IPS-NIHi7 (cell line): ENCODE data around the gene LGR6.

Experiments
- DNase-seq: peaks from one replicate; pipeline ENCODE4 v3.0.0; 2012; ENCODE audit warnings: mixed read lengths; ENCODE audit errors: extremely low spot score

LGR6 gene

DNA sequence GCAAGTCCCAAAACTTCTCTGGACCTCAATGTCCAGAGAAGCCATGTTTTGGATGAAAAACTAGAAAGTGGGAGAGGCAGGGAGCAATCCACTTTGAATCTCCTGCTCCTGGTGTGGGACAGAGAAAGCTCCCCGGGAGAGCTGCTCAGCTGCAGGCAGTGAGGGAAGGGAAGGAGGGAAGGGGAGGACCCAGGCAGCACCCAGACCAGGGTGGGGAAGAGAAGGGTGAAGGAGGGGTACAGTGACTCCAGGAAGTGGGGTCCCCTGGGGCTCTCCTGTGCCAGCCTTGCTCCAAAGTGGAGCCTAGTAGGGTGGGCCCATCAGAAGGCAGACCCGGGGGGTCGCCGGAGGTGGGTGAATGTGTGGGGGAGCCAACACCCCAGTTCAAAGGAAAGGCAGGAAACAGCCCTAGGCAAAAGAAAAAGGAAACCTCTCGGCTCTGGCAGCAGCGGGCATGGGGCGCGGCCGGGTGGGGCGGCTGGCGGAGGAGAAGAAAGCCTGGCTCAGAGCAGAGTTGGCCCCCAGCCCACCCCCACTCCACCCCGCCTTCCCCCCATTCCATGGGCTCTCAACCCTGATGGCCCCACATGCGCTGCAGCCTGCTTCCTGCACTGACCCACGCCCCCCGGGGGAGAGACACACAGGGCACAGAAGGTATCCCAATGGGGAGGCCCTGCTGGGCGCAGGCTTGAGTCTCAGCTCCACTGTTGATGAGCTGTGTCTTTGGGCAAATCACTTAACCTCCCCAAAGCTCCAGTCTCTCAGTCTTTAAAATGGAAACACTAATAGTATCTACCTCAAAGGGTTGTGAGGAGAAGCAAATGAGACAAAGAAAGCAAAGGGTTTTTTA, 5.7 kb downstream of the LGR6 start:
- no peak for DNase-seq

DNA sequence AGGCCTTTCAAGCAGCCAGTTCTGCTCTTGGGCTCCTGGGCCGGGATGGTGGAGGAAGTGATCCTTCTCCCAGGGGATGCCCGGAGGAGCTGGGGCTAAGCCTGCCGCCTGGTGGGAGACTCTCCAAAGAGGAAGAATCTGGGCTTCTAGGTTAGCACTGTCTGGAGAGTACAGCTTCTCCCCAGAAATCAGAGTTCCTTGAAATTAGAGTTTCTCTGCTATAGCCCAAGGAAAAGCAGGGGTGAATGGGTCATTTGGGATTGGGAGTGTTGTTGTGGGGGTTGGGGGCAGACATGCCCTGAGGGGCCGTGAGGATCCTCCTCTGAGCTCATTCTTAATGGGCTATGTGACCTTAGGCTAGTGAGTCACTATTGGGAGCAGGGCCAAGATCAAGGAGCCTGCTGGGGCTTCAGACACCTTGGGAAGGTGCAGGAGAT, 6.5 kb downstream of the LGR6 start:
- DNase-seq, result peak; percentile 50

DNA sequence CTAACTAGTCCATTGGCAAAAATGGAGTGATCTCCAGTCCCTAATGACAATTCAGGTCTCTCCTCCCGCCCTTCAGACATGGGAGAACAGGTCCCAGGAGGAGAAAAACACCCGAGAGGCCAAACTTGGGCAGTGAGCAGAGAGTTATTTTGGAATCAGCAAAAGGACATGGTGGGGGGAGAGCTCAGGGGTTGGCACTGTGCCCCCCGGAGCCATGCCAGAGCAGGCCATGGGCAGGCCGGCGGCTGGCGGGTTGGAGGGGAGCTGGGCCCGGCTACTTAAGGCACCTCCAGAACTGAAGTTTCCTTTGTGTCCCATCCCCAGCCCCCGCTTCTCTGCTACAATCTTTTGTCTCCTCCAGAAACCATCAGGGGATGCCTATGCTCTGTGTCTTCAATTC, 7.1 kb downstream of the LGR6 start:
- DNase-seq, result no peak

DNA sequence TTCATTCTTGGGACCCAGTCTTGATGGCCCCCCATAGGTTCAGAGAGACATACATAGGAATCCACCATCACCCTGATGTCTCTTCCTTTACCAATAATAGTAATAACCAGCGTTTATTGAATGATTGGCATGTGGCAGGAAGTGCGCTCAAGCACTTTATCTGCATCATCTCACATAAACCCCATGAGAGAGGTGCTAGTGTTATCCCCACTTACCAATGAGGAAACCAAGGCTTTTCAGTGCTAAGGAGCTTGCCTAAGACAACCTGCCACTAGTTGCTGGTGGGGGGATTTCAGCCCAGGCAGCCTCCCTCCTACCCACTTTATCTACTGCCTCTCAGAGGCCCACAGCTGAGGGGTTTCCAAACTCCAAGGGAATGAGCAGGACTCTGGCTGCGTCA, 7.7 kb downstream of the LGR6 start:
- DNase-seq, result no peak

DNA sequence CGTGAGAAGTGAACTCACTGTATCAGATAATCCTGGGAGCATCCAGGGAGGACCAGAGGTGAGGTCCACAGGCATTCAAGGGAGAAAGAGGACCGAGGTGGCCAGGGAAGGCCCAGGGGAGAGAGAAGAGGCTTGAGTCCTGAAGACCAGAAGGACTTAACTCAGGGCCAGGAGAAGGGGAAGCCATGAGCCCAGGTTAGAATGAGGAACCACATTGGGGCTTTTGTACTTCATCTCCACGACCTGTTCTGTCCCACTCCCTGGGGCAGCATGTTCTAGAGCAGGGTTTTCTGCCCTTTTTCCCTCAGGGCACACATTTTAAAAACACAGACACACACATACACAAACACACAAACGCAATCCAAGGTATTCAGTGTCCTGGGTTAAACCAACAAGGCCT, 8.4 kb downstream of the LGR6 start:
- no peak for DNase-seq

DNA sequence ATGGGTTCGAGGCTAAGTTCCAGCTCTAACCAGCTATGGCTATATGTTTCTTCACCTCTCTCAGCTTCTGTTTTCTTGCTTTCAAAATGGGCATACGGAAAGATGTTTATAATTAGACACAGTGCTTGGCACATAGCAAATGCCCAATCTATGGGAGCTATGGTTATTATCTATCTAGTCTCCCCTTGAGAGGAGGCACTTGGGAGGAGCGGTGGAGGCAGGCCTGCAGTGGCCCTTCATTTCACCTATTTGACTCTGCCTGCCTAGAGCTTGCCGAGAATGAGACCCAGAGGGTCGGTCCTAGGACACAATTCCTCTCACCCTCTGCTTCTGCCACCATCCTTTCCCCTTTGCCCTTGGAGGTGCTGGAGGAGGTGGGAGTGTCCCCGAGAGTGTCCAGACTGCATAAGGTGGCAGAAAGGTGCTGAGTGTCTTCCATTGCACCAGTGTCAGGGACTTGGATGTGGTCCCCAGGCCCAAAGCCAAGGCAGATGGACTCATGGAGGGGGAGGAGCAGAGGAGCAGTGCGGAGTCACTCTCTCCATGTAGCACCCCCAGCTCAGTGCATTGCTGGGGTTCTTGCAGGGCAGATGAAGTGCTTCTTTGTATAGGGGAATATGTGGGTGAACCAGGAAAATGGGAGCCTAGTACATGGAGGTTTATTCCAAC, 9.0 kb downstream of the LGR6 start:
- no peak for DNase-seq

DNA sequence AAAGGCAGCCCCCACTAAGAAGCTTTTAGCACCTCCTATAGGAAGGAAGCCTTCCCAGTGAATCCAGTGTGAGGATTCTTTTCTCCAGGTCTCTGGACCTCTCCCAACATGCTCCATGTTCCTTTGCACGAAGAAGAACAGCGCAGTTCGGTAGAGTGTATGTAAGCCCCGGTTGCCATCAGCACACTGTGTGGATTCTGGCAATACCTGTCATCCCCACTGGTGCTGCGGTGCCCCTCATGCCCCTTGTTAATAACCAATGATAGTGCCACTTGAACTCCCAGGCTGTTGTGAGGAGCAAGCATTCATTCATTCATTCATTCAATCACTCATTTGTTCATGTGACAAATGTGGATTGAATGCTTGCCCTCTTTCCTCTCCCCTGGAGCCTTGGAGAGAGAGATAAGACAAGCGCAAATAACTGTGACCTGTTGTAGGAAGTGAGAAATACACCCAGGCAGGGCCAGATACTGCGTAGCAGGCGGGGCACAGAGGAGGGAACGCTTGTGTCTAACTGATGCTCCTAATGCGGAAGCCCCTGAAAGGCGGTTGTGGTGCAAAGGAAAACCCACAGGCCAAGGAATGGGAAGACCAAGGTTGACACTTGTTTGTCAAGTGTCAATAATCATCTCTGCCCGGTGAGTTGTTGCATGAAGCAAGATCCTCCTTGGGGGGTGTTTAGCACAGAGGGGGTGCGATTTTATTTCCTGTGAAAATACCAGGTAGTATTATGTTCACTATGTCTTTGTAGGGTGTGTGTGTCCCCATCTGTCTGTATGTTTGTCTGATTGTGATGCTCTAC, 9.8 kb downstream of the LGR6 start:
- DNase-seq, result no peak

DNA sequence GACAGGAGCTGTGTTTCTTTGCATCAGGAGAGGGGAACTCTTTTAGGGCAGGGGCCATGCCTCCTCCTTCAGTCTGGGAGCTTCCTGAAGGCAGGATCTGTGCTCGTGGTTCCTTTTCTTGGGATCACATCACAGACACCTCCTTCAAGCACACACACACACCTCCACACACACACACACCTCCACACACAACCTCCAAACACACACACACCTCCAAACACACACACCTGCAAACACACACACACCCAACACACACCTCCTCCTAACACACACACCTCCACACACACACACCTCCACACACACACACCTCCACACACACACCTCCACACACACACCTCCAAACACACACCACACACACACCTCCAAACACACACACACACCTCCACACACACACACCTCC, 10.5 kb downstream of the LGR6 start:
- no peak for DNase-seq

DNA sequence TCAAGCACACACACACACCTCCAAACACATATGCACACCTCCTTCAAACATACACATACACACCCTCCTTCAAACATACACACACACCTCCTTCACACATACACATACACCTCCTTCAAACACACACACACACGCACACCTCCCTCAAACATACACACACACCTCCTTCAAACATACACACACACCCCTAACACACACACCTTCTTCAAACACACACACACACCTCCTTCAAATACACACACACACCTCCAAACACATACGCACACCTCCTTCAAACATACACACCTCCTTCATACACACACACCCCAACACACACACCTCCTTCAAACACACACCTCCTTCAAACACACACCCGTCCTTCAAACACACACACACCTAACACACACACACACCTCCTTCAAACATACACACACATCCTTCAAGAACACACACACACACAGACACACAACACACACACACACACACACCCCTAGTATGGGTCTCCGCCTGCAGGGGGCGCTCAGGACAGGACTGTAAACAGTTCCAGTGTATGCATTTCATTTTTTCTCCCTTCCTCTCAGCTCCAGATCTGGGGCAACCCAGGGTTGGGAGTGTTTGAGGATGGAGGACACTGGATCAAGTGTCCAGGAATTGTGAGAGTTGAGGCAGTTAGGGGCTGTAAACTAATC, 12.1 kb downstream of the LGR6 start:
- DNase-seq, result no peak

DNA sequence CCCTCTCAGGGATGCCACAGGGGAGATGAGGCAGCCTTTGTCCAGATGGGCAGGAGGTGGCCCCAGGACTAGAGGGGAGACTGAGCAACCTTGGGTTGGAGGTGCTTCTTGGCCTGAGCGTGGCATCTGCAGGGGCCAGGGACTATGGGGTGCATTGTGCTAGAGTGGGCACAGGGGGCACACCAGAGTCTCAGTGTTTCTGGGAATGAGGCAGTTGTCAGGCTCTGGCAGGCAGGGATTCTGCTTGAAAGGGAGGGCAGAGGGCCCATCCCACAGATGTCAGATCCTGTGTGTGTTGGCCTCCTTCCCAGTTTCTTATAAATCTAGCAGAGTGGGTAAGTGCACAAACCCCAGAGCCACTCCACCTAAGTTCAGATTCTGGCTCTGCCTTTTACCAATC, 13.7 kb downstream of the LGR6 start:
- DNase-seq, result peak; percentile 45

DNA sequence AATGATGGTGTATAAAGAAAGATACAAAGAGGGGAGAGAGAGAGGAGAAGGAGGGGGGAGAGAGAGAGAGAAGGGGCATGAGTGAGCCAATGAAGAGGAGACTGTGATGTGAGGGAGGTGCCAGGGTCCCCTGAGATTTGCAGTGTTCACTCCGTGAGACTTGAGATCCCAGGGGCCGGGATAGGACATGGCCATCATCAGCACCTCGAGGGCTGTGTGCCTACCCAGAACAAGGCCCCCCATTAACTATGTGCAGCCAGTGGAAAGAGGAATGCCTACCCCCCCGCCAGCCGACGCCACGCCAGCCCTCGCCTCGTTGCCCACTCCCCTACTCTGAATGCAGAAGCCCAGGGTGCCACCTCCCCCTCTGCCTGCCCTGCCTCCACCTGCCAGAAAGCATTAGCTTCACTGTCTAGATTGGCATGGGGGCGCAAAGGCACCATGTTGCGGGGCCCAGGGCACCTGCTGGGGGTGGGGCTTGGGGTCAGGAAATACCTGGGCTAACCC, 14.8 kb downstream of the LGR6 start:
- no peak for DNase-seq

DNA sequence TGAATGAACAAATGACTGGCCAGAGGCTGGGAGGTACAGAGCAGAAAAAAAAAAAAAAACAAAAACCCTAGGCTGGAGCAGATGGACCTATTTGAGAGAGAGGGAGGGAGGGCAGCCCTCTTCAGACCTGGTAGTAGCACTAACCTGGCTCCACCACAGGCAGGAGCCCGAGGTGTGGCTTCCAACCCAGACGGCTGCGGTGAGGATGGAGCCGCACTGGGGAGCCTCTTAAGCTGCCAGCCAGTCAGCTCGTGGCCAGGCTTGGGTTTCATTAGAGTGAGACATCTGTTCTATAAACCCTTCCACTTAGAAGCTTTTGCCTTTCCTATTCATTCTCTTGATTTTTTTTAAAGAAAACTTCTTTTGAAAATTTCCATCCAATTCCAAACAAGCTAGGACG, 16.8 kb downstream of the LGR6 start:
- DNase-seq, result peak; percentile 54

DNA sequence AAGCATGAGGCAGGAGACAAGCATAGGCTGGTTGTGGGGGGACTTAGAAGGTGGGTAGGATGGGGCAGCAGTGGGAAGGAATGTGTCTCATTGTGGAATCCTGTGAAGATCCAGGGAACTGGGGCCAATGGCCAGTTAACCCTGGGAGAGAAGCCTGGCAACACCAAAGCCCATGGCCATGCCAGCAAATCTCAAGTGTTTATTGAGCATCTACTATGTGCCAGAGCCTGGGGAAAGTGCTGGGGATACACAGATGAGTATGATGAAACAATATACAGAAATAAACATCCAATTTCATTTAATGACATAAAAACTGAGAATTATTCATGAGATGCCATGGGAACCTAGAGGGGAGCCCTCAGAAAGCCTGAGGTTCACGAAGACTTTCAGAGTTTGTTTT, 17.4 kb downstream of the LGR6 start:
- DNase-seq, result no peak

DNA sequence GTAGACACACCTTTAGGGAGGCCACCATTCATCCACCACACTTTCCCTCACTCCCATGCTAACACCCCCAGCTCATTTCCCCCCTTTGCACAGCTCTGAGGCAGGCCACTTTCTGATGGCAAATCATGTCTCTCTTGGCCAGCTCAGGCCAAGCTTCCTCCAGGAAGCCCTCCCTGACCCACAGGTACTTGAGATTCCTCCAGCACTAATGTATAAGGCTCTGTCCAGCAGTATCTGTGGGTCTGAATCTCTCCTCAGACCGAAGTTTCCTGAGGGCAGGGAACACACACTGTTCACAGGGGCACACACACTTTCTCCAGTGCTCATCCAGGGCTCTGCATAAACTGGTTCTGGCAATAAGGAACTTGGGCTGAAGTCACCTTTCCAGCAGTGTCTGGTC, 19.2 kb downstream of the LGR6 start:
- no peak for DNase-seq

DNA sequence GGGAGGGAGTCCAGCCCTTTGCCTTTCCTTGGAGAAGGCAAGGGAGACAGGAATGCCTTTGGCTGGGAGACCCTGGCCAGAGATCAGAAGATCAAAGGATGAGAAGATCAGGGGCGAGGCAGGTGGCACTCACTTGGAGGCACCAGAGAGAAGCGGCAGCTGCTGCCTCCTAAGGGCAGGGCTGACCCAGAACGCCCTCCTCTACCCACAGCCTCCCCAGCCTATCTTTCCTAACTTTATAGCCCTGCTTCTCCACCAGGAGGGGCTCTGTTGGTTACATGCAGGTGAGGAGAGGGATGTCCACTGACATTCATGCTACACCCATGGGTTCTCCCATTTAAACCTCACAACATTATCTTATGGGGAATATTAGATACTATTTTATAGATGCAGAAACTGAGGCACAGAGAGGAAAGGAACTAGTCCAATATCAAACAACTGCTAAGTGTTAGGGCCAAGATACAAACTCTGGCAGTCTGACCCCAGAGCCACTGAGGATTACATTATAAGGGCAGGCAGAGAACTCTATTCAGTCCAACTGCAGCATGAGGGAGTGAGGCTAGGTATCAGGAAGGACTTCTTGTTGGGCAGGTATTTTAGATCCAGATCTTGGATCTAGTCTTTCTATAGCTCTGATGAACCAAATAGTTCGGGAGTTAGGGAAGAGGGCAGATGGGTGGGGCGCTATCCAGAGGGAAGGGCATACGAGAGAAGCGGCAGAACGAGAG, 19.9 kb downstream of the LGR6 start:
- DNase-seq, result peak; percentile 92

DNA sequence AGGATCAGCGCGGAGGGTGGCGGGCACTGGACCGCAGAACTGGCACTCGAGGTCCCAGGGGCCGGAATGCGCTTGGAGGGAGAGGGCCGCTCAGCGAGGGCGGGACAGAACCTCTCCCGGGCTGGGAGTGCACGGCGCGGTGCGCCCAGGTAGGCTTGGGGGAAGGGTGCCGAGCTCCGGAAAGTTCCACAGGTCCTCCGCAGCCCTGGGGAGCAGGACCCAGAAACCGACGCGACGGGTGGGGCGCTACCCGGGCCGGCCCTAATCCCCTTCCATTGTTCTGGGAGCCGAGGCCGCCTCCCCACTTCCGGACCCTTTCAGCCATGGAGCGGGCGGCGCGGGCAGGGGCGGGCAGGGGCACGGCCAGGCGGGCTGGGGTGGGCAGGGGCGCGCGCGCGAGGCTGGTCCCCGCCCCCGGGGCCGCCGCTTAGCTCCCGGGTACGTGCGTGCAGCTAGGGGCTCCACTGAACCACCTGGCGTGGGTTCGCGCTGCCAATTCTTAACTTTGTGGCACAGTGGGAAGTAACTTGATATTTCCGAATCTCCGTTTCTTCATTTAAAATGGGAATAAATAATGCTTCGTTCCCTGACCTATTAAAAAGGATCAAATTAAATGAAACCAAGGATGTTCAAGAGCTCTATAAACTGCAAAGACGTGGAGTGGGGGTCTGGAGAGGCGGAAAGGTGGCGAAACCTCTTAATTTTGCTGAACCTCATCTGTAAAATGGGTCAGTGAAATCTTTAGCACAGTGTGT, 20.7 kb downstream of the LGR6 start:
- DNase-seq, result peak; percentile 53

DNA sequence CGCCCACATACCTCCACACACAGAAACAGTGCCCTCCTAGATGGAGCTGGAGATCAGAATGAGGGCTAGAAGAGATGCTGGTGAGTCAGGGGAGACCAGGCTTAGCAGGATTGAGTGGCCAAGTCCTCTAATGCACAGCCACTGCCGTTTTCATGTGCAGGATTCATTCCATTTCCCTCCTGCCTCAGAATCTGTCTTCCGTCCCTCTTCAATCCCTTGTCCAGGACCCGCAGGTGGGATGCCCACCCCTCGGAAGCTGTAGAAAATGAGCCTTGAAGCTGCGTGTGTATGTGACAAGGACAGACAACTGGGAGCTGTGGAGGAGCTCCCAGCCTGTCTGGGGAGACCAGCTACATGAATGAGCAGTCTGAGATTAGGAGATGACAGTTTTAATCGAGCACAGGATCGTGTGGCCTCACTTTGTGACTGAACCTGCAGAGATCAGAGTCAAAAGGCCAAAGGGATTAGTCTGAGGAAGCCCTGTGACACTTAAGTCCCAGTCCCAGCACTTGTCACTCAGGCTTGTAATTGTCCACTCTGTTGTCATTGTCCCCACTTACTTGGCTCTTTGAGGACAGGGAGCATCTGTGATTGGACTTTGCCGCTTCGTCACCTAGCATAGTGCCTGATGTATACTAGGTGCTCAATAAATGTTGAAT, 22.0 kb downstream of the LGR6 start:
- no peak for DNase-seq

DNA sequence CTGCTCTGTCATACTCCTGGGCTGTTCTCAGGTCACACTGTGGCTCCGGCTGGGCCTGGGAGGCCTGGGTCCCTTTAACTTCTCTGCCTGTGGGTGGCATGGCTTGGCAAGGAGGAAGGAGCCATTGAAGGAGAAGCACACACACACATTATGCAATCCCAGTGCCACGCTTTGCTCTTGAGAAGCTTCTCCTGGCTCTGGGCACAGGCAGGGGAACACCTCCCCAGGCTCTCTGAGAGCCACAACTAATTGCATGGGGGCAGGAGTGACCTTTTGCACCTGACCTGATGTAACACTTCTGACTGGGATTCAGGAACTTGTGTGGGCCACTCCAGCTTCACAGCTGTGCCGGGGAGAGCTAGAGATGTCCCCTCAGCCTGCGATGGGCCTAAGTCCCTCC, 23.1 kb downstream of the LGR6 start:
- no peak for DNase-seq

DNA sequence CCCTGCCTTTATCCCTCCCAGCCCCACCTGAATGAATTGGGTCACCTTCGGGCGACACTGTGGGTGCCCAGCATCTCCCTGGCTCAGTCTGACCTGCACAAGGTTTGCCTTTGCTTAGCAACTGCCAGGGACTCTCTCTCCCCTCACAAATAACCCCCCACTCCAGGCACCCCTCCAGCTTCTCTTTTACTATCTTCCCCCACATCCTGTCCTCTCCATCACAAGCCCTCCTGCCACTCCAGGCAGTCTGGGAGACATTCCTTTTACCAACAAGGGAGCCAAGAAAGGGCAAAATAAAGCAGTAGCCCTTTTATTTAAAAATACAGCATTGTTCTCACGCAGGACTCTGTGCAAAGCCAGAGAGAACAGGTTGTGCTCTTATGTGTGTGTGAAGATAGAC, 23.9 kb downstream of the LGR6 start:
- DNase-seq, result no peak

DNA sequence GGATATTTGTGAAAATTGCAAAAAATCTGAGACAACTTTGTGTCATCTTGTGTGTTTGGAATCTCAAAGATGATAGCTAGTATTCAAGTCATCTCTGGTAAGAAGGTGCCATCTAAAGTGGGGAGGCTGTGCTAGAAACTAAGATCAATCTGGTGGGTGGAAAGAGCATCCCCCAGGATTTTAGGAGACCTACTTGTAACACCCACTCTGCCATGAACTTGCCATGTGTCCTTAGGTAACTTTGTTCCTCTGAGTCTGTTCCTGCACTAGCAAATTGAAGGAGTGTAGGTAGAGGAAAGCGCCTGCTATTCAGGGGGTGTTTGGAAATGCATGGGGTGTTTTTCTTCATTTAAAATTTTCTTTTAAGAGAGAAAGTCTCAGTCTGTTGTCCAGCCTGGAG, 24.4 kb downstream of the LGR6 start:
- DNase-seq, result no peak
